Chondrocyte (in vitro differentiated cells): ENCODE measurements around the gene ANO5. TPM values are rescaled to one million over a fixed set of nuclear protein-coding genes. Genes with fewer than 3 reads are reported as not detected.
A peak's percentile ranks its signal among the peaks of the same experiment; 100 is the strongest.

ENCODE experiments used
- DNase-seq: peaks from one replicate; pipeline ENCODE4 v3.0.0; 2021; ENCODE audit warnings: mixed read lengths, low spot score
- H3K27ac Mint-ChIP-seq: one replicate; pipeline ENCODE4 v1.8.0; 2021; ENCODE audit warnings: mild to moderate bottlenecking, moderate library complexity, mixed read lengths; ENCODE audit not compliant: unreplicated experiment
- H3K27me3 Mint-ChIP-seq: 2 replicates; pipeline ENCODE4 v1.8.0; 2021; ENCODE audit warnings: low read depth, mixed read lengths
- H3K36me3 Mint-ChIP-seq: 2 replicates; pipeline ENCODE4 v1.8.0; 2021; ENCODE audit warnings: low read depth, mixed read lengths
- H3K4me1 Mint-ChIP-seq: 2 replicates; pipeline ENCODE4 v1.8.0; 2021; ENCODE audit warnings: low read depth, mild to moderate bottlenecking, mixed read lengths
- H3K4me3 Mint-ChIP-seq: one replicate; pipeline ENCODE4 v1.8.0; 2021; ENCODE audit warnings: mild to moderate bottlenecking, moderate library complexity, mixed read lengths; ENCODE audit not compliant: unreplicated experiment
- H3K9me3 Mint-ChIP-seq: 2 replicates; pipeline ENCODE4 v1.8.0; 2021; ENCODE audit warnings: low read depth, mixed read lengths
- total RNA-seq: library from RNA; stranded (reverse); gene quantifications from 3 replicates; pipeline ENCODE4 v1.2.1, GENCODE V29; 2021
- TF ChIP-seq, protein P1 (sequence below): fragments of 200-600 bp; sonication (generic); IDR thresholded peaks from 2 replicates; pipeline ENCODE4 v1.5.0; 2021; ENCODE audit warnings: antibody characterized with exemption, mild to moderate bottlenecking, moderate library complexity

Gene ANO5
- total RNA-seq, 1 donor from 2014 or later, result 0.20 TPM

DNA sequence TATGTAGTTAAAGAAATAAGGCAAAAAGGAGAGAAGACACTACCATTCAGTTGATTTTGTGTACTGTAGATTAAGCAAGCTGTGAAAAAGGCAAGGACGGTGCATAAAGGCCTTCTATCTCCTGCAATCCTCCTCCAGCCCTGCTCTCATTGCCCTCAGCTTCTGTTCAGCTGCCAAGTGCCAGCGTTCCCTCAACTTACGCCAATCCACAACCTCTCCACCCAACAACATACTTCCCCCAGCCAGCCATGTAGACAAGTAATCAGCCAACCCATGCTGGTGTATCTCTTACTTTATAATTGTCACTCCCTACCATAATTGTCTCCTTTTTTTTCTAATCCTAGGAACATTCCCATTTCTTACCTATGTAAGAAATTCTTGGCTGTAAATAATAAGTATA, 30.1 kb upstream of the ANO5 start:
- no peaks in the 10 kb centered on the region for H3K36me3 Mint-ChIP-seq
- no peak overlapping the region for H3K4me3 Mint-ChIP-seq
- H3K9me3 Mint-ChIP-seq, result no peaks in the 10 kb centered on the region
- TF ChIP-seq, protein P1, sequence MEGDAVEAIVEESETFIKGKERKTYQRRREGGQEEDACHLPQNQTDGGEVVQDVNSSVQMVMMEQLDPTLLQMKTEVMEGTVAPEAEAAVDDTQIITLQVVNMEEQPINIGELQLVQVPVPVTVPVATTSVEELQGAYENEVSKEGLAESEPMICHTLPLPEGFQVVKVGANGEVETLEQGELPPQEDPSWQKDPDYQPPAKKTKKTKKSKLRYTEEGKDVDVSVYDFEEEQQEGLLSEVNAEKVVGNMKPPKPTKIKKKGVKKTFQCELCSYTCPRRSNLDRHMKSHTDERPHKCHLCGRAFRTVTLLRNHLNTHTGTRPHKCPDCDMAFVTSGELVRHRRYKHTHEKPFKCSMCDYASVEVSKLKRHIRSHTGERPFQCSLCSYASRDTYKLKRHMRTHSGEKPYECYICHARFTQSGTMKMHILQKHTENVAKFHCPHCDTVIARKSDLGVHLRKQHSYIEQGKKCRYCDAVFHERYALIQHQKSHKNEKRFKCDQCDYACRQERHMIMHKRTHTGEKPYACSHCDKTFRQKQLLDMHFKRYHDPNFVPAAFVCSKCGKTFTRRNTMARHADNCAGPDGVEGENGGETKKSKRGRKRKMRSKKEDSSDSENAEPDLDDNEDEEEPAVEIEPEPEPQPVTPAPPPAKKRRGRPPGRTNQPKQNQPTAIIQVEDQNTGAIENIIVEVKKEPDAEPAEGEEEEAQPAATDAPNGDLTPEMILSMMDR, result no peak
- H3K27ac Mint-ChIP-seq, result no peak overlapping the region
- DNase-seq, result no peak
- no peaks in the 10 kb centered on the region for H3K4me1 Mint-ChIP-seq
- H3K27me3 Mint-ChIP-seq, result peaks cover 8% of the 10 kb centered on the region

DNA sequence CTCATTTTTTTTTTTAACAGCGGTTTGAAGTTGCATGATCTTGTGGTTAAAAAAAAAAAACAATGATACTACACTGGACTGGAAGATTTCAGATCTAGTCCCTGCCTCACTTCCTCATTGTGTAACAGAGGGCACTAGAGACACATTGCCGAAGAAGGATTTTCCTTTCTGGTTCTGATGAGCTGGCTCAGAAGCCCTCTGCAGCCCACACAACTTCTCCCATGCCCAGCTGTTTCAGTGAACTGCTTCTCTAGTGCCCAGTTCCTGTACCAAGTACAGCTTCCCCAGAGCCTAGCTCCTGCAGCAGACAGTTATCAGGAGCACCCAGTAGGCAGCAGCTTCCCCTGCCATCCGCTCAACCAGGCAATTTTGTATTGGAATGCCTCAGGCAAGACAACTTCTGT, 29.5 kb upstream of the ANO5 start:
- no peak overlapping the region for H3K4me3 Mint-ChIP-seq
- H3K4me1 Mint-ChIP-seq, result no peaks in the 10 kb centered on the region
- TF ChIP-seq, protein P1, result no peak
- peaks cover 4% of the 10 kb centered on the region for H3K27me3 Mint-ChIP-seq
- no peaks in the 10 kb centered on the region for H3K9me3 Mint-ChIP-seq
- no peak for DNase-seq
- H3K27ac Mint-ChIP-seq, result no peak overlapping the region
- H3K36me3 Mint-ChIP-seq, result no peaks in the 10 kb centered on the region

DNA sequence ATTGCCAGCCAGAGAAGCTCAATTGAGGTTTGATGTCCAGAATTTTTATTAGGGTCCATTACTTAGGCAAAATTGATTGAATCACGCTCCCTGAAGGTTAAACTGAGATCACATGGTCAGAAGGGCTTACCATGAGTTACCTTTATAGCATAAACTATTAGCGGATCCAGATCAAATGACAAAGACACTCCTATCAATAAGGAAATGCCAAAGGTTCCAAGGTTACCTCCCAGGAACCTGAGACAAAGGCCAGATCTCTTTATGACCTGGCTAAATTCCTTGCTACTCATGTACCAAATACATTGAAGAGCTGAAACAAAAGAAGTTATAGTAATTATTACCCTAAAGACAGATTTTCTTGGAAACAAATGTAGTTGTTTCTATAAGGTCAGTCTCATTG, 27.8 kb upstream of the ANO5 start:
- TF ChIP-seq, protein P1, result no peak
- H3K27ac Mint-ChIP-seq, result no peak overlapping the region

DNA sequence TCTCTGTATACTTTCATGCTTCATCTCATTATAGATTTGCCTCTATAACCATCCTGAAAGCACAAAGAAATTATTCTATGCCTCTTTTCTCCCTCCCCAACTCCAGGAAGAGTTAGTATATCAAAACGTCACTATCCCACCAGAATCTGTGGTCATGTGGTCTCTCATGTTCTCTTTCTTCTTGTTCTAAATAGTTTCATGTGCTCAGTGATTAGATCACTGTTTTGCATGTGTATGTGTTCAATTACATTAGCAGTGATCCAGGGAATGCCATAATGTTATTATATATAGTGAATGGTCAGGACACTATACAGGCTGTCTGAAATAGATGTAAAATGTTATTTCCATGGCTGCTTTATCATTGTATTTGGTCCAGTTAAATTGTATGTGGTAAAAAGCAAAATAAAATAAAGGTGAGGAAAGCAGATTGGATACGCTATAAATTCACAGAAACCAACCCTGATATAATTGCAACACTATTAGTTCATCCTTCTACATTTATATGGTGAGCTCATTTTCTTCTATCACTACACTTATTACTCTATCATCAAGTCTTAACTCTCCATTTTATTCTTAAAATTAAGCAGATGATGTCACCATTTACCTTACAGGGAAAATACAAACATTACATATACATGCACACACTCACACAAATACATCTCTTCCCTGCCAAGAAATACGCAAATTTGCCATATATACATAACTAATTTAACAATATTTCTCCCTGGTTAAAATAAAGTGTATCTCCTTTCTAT, 26.9 kb upstream of the ANO5 start:
- TF ChIP-seq, protein P1, result no peak
- H3K27ac Mint-ChIP-seq, result no peak overlapping the region
- no peak for DNase-seq
- H3K9me3 Mint-ChIP-seq, result no peaks in the 10 kb centered on the region
- H3K4me3 Mint-ChIP-seq, result no peak overlapping the region
- H3K27me3 Mint-ChIP-seq, result peaks cover 4% of the 10 kb centered on the region
- no peaks in the 10 kb centered on the region for H3K4me1 Mint-ChIP-seq
- H3K36me3 Mint-ChIP-seq, result no peaks in the 10 kb centered on the region

More for the DNA sequence above, 27.8 kb upstream of the ANO5 start:
- Mint-ChIP-seq H3K4me1 (no peaks in the 10 kb centered on the region), H3K4me3 (no peak overlapping the region), H3K36me3 (no peaks in the 10 kb centered on the region), H3K9me3 (no peaks in the 10 kb centered on the region), H3K27me3 (peaks cover 4% of the 10 kb centered on the region)
- DNase-seq, result no peak

DNA sequence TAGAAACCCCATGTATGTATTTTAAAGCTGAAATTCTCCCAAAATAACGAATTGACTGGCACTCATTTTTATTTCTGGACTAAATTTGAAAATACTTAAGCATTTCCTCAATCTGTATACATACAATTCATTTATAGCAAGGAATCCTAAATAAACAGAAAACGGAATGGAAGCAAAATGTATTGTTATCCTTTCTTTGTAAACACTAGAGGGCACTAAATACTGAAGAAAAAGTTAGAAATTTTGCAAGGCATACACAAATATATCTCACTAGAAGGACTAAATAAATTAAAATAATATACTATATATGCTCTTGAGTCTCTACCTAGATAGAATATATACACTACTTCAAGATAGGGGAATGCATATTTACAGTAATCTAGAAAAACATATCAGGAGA, 23.1 kb upstream of the ANO5 start:
- Mint-ChIP-seq H3K36me3 (no peaks in the 10 kb centered on the region), H3K27me3 (peaks cover 4% of the 10 kb centered on the region), H3K9me3 (no peaks in the 10 kb centered on the region), H3K4me3 (no peak overlapping the region), H3K27ac (no peak overlapping the region), H3K4me1 (no peaks in the 10 kb centered on the region)
- DNase-seq, result no peak
- TF ChIP-seq, protein P1, result peak; percentile 79
